GM12892 (cell line): Measurements from ENCODE around the gene RASA1.

Experiments
- POLR2A ChIP-seq: IDR thresholded peaks from 2 replicates; pipeline ENCODE4 v1.6.1; 2011; ENCODE audit warnings: low read depth, low read length, control low read depth
- POLR2AphosphoS5 ChIP-seq: IDR thresholded peaks from 2 replicates; pipeline ENCODE4 v1.6.1; 2011; ENCODE audit warnings: low read depth, low read length, control low read depth

DNA sequence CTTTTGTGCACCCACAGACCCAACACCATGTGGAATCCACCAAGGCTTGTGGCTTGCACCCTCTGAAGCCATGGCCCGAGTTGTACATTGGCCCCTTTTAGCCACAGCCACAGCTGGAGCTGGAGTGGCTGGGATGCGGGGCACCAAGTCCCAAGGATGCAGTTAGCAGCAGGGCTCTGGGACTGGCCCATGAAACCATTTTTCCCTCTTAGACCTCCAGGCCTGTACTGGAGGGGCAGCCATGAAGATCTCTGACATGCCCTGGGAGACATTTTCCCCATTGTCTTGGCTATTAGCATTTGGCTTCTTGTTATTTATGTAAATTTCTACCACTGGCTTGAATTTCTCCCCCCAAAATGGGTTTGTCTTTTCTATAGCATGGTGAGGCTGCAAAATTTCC is 51.8 kb downstream of the RASA1 start:
- TF ChIP-seq POLR2A (no peak), POLR2AphosphoS5 (no peak)
